GM19099 (cell line): Measurements from ENCODE around the gene TMPRSS12.

ENCODE experiments used
- POLR2A ChIP-seq: IDR thresholded peaks from 3 replicates; pipeline ENCODE4 v1.6.1; 2011; ENCODE audit warnings: low read depth; ENCODE audit not compliant: insufficient read length; ENCODE audit errors: extremely low read depth

TMPRSS12 gene

GRCh38 chr12:50842637-50843493, at the start of gene TMPRSS12:
Gene TMPRSS12 (plus strand): TSS chr12:50842926. CDS start chr12:50842965, 39 bp downstream.
- no peak for TF ChIP-seq POLR2A

GRCh38 chr12:50799908-50800307, 42.8 kb upstream of the TMPRSS12 start:
- no peak for TF ChIP-seq POLR2A

GRCh38 chr12:50803230-50803875, 39.4 kb upstream of the TMPRSS12 start:
- no peak for TF ChIP-seq POLR2A

GRCh38 chr12:50806176-50806575, 36.5 kb upstream of the TMPRSS12 start:
- no peak for TF ChIP-seq POLR2A

- no peak for TF ChIP-seq POLR2A
Measured at GRCh38 chr12:50820177-50820576, 22.5 kb upstream of the TMPRSS12 start.

- TF ChIP-seq POLR2A, result no peak
Measured at GRCh38 chr12:50822082-50822481, 20.6 kb upstream of the TMPRSS12 start.

GRCh38 chr12:50824914-50825313, 17.8 kb upstream of the TMPRSS12 start:
- no peak for TF ChIP-seq POLR2A

- no peak for TF ChIP-seq POLR2A
Measured at GRCh38 chr12:50825372-50825838, 17.3 kb upstream of the TMPRSS12 start.

- TF ChIP-seq POLR2A, result no peak
Measured at GRCh38 chr12:50828121-50828520, 14.6 kb upstream of the TMPRSS12 start.

GRCh38 chr12:50828886-50829285, 13.8 kb upstream of the TMPRSS12 start:
- TF ChIP-seq POLR2A, result no peak

GRCh38 chr12:50839042-50839441, 3.7 kb upstream of the TMPRSS12 start:
- no peak for TF ChIP-seq POLR2A

GRCh38 chr12:50840809-50841487, 1.8 kb upstream of the TMPRSS12 start:
- no peak for TF ChIP-seq POLR2A

- no peak for TF ChIP-seq POLR2A
Measured at GRCh38 chr12:50841716-50842531, 802 bp upstream of the TMPRSS12 start.

- TF ChIP-seq POLR2A, result no peak
Measured at GRCh38 chr12:50845021-50845647, 2.4 kb downstream of the TMPRSS12 start.
